ENCODE measurements around the gene TRIM31. TPM values are rescaled to one million over a fixed set of nuclear protein-coding genes. Genes with fewer than 3 reads are reported as not detected.

The TRIM31 gene, protein sequence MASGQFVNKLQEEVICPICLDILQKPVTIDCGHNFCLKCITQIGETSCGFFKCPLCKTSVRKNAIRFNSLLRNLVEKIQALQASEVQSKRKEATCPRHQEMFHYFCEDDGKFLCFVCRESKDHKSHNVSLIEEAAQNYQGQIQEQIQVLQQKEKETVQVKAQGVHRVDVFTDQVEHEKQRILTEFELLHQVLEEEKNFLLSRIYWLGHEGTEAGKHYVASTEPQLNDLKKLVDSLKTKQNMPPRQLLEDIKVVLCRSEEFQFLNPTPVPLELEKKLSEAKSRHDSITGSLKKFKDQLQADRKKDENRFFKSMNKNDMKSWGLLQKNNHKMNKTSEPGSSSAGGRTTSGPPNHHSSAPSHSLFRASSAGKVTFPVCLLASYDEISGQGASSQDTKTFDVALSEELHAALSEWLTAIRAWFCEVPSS
- total RNA-seq: not detected in 2 replicates

DNA sequence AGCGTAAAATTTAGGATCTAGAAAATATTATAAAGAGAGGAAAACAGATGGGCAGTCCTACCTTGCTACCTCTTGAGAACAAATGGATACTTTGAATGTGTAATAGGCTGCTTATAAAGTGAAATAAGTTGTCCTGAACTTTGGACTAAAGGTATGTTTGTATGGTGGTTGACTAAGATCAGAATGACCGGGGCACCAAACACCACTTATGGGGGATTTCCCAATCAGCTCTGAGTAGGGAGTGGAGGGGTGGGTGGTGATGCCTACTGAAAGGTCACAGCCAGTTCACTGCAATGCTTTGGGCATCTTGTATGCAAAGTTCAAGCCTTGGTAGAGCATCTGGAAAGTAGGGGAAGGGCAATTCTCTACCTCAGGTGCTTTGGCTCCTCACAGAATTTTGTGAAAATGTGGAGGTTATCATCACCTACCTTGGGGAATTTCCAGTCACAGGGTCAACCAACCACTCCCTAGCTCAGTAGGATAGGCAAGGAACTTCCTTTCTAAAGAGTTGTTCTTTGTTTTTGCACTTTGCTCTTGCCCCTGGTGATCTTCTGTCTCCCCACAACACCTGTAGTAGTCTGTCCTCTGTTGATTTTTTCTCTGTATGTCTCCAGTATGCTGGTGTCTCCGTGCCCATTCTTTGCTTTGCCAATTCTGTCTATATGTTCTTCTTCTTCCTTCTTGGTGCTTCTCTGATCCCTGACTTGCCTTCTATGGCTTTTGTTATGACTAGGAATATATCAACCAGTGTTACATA lies at the start of gene TRIM31:
TSS of gene TRIM31 (minus strand) at position 88 of the 757 bp plus-strand sequence. CDS start 285 bp downstream, outside the sequence.

DNA sequence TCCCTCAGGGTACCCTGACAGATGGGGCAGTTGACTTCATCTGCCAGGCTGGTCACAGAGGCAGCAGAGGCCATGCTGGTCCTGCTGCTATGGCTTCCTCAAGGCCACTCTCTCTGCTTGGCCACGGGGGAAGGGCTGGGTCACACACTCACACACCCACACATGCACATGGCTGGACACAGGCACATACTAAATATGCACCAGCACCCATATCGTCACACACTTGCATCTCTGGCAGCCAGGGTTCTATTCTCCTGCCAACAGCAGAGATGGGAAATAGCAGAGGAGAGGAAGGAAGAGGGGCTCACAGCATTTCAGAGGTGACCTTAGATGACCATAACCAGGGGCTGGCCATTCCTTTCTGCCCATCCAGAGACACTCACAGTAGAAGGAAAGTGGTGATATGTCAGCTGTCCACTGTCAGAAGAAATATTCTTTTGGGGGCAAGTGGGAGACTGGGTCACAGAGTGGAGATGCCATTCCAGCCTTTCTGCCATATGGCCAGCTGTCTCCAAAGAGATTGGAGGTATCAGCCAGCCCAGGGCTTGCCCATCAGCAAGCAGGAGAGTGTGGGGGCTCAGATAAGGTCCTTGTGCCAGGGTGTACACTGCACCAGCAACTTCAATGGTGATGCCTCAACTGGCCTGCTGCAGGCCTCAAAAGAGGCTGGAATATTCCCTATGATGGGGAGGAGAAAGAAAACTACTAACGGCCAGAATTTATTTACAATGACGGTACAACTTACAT lies 48.1 kb upstream of the TRIM31 start, which contains the start of gene TRIM10:
TSS of gene TRIM10 (minus strand) at position 427 of the 747 bp plus-strand sequence. CDS start at position 74, 353 bp downstream.

DNA sequence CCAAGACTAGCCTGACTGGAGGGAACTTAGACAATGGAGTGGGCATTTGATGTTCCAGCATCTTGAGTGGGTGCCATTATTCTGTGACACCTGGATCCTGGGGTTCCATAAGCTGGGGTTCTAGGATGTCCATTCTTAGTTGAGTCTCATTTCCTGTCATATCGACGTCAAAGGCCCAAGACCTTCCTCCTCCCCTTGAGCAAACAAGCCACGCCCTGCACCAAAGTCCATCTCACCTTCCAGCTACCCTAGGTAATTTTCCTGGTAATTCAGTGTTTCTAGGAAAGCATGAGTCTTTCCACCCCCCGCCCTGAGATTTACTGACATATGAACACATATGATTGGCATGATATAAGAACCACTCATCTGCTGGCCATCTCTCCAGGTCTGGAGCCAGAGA lies 22.9 kb upstream of the TRIM31 start, which contains the start of gene TRIM40:
TSS of gene TRIM40 (plus strand) at position 384 of the 400 bp plus-strand sequence. CDS start 897 bp downstream, outside the sequence.

GRCh38 chr6:30075094-30075789 lies 37.6 kb downstream of the TRIM31 start, which contains the start of gene RNF39:
TSS of gene RNF39 (minus strand) at chr6:30075769. CDS start at chr6:30075585, 184 bp downstream.

GRCh38 chr6:30066577-30067459 lies 46.1 kb downstream of the TRIM31 start, which contains the start of gene PPP1R11:
TSS of gene PPP1R11 (plus strand) at chr6:30067198. CDS start at chr6:30067411, 213 bp downstream.

GRCh38 chr6:30061092-30061857 lies 51.6 kb downstream of the TRIM31 start, which contains the start of gene POLR1H:
TSS of gene POLR1H (plus strand) at chr6:30061265. CDS start at chr6:30061525, 260 bp downstream.

Other genes starting within 250 kb of the TRIM31 start
- 292 and 331 TPM in 2 replicates for gene HLA-A, start 170.6 kb downstream of the TRIM31 start, total RNA-seq
- 23.1 and 26.1 TPM in 2 replicates for gene POLR1H, start 51.8 kb downstream of the TRIM31 start, total RNA-seq
- 24.4 and 29.3 TPM in 2 replicates for gene PPP1R11, start 45.9 kb downstream of the TRIM31 start, total RNA-seq
- gene RNF39, start 37.3 kb downstream of the TRIM31 start, total RNA-seq: not detected in 2 replicates
- gene TRIM40, start 23.1 kb upstream of the TRIM31 start, total RNA-seq: not detected in 2 replicates
- not detected in 2 replicates for gene TRIM10, start 48.1 kb upstream of the TRIM31 start, total RNA-seq
- not detected in 2 replicates for gene TRIM15, start 50.5 kb upstream of the TRIM31 start, total RNA-seq
- gene TRIM26, start 100.3 kb upstream of the TRIM31 start, total RNA-seq: 16.3 and 34.9 TPM in 2 replicates
- 5.1 and 5.4 TPM in 2 replicates for gene TRIM39, start 213.8 kb upstream of the TRIM31 start, total RNA-seq
- gene RPP21, start 232.1 kb upstream of the TRIM31 start, total RNA-seq: 56.9 and 69.9 TPM in 2 replicates